ENCODE results near the gene SAMHD1. TPM values are rescaled to one million over a fixed set of nuclear protein-coding genes. Genes with fewer than 3 reads are reported as not detected.

Gene SAMHD1
- total RNA-seq, 1 donor from 2014 or later: 30.8 TPM

DNA sequence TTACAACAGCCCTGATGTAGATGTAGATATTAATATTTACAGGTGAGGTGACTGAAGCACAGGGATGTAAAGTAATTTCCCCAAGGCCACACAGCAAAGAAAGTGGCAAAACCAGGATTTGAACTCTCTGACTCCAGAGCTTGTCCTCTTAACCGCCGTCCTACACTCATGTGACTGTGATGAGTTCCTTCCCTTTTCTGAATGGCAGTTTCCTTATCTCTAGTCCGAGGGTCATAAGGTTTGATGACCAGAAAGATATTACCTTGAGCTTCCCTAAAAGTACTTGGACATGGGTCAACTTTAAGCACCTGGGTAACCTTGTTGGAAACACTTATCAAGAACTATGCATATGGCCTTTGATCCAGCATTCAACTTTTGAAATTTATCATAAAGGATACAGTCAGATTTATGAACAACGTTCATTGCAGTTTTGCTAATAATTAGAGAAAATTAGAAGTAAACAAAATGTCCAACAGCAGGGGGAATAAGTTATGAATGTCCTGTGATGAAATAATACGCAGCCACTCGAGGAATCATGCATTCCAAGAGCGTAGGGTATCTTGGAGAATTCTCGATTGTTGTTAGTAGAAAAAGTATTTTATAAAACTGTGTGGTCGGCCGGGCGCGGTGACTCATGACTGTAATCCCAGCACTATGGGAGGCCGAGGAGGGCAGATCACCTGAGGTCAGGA is 77.9 kb downstream of the SAMHD1 start:
- TF ChIP-seq, protein P1, sequence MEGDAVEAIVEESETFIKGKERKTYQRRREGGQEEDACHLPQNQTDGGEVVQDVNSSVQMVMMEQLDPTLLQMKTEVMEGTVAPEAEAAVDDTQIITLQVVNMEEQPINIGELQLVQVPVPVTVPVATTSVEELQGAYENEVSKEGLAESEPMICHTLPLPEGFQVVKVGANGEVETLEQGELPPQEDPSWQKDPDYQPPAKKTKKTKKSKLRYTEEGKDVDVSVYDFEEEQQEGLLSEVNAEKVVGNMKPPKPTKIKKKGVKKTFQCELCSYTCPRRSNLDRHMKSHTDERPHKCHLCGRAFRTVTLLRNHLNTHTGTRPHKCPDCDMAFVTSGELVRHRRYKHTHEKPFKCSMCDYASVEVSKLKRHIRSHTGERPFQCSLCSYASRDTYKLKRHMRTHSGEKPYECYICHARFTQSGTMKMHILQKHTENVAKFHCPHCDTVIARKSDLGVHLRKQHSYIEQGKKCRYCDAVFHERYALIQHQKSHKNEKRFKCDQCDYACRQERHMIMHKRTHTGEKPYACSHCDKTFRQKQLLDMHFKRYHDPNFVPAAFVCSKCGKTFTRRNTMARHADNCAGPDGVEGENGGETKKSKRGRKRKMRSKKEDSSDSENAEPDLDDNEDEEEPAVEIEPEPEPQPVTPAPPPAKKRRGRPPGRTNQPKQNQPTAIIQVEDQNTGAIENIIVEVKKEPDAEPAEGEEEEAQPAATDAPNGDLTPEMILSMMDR (IDR thresholded peaks at IDR 0.05; ENCODE audit: partially characterized antibody, unreplicated experiment): no peak
- DNase-seq: no peak
- Mint-ChIP-seq H3K4me1 (ENCODE audit: low read depth, unreplicated experiment) (no peaks in the 10 kb centered on the region), H3K4me3 (ENCODE audit: unreplicated experiment) (no peak overlapping the region), H3K36me3 (ENCODE audit: unreplicated experiment) (no peaks in the 10 kb centered on the region), H3K9me3 (ENCODE audit: unreplicated experiment) (no peaks in the 10 kb centered on the region), H3K27ac (ENCODE audit: unreplicated experiment) (no peak overlapping the region), H3K27me3 (ENCODE audit: unreplicated experiment) (no peaks in the 10 kb centered on the region)

DNA sequence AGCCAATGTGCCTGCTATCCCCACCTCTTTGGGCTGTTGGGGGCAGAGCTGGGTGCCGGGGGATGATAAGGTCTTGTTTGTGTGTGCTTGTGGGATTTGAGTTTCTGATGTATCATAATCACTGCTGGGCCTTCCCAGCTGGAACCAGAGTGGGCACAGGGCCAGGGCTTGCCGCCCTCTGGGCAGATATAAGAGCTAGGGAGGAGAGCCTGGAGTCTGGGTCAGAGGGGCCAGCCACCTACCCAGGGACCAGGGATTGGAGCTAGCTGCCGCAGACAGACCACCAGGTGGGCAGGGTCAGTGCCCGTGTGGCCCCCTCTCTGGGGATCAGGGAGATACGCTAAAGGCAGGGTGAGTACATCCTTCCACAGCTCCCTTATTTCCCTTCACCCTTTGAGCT is 78.7 kb downstream of the SAMHD1 start:
- no peak for DNase-seq
- H3K4me1 Mint-ChIP-seq (ENCODE audit: low read depth, unreplicated experiment): no peaks in the 10 kb centered on the region
- H3K27me3 Mint-ChIP-seq (ENCODE audit: unreplicated experiment): no peaks in the 10 kb centered on the region
- H3K9me3 Mint-ChIP-seq (ENCODE audit: unreplicated experiment): no peaks in the 10 kb centered on the region
- no peak overlapping the region for H3K27ac Mint-ChIP-seq (ENCODE audit: unreplicated experiment)
- no peaks in the 10 kb centered on the region for H3K36me3 Mint-ChIP-seq (ENCODE audit: unreplicated experiment)
- no peak overlapping the region for H3K4me3 Mint-ChIP-seq (ENCODE audit: unreplicated experiment)
- TF ChIP-seq, protein P1 (IDR thresholded peaks at IDR 0.05; ENCODE audit: partially characterized antibody, unreplicated experiment): no peak

DNA sequence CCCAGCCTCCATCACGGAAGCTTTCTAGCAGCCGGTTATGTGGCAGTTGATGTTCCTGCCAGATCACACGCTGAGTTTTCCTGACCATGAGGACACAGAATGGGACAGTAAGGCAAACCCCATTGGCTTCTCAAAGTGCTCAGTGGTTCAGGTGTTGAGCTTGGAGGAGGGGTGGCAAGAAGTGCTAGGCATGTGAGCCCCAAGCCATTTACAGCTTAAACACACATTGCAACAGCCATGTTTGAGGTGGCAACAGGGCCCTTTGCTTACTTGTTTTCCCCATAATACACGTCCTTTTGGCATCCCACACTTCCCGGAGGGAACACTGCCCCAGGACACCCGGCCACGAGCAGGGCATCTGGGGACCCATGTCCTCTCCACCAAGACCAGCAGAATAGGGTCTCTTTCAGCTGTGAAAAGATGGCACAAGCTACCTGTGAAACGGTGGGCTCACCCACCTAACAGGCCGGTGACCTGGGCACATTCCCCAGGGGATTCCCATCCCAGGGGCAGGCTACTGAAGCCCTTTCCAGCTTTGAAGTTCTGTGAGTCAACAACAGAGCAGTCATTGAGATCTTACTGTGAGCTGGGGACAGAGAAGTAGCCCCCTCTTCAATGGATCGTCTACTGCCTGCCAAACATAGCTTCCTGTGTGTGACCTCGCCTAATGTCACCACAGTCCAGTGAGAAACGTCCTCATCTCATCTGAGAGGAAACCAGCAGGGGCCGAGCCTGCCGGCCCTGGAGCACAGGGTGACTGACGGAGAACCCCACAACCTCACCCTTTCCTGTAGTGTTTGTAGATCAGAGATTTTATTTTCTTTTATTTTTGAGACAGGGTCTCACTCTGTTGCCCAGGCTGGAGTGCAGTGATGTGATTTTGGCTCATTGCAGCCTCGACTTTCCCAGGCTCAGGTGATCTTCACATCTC is 79.6 kb downstream of the SAMHD1 start:
- Mint-ChIP-seq H3K27ac (ENCODE audit: unreplicated experiment) (no peak overlapping the region), H3K4me1 (ENCODE audit: low read depth, unreplicated experiment) (no peaks in the 10 kb centered on the region)
- TF ChIP-seq, protein P1 (IDR thresholded peaks at IDR 0.05; ENCODE audit: partially characterized antibody, unreplicated experiment): no peak

DNA sequence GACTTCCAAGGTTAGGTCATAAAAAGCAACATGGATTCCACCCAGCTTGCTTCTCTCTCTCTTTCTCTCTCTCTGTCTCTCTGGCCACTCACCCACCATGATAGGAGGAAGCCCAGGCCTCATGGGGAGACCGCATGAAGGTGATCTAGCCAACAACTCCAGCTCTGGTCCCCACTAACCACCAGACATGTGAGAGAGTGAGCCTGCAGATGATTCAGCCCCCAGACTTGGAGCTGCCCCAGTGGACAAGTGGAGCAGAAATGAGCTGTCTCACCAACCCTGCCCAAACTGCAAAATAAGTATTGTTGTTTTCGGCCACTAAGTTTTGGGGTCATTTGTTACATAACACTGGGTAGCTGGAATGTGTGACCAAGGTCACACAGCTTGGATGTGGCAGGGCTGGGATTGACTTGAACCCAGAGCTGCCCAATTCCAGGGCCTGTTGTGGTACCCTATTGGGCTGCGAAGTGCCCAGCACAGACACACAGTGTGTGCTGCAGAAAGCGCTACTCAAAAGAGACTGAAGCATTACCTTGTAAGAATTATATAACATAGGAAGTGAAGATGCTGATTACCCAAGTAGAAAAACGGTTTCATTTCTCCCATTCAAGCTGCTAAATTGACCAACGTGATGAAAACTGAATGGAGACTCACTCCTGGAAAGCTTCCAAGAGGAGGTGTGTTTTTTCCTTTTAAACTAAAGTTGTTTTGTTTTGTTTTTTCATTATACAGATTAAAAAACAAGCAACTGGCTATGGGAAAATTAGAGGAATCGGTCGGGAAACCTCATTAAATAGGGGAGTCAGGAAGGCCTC is 84.6 kb downstream of the SAMHD1 start:
- no peak for DNase-seq
- H3K27ac Mint-ChIP-seq (ENCODE audit: unreplicated experiment): no peak overlapping the region
- H3K36me3 Mint-ChIP-seq (ENCODE audit: unreplicated experiment): no peaks in the 10 kb centered on the region
- H3K4me3 Mint-ChIP-seq (ENCODE audit: unreplicated experiment): no peak overlapping the region
- H3K4me1 Mint-ChIP-seq (ENCODE audit: low read depth, unreplicated experiment): no peaks in the 10 kb centered on the region
- peaks cover 4% of the 10 kb centered on the region for H3K9me3 Mint-ChIP-seq (ENCODE audit: unreplicated experiment)
- H3K27me3 Mint-ChIP-seq (ENCODE audit: unreplicated experiment): peaks cover 13% of the 10 kb centered on the region
- TF ChIP-seq, protein P1 (IDR thresholded peaks at IDR 0.05; ENCODE audit: partially characterized antibody, unreplicated experiment): no peak

More for the DNA sequence above, 79.6 kb downstream of the SAMHD1 start:
- no peak overlapping the region for H3K4me3 Mint-ChIP-seq (ENCODE audit: unreplicated experiment)
- H3K9me3 Mint-ChIP-seq (ENCODE audit: unreplicated experiment): no peaks in the 10 kb centered on the region
- no peak for DNase-seq
- no peaks in the 10 kb centered on the region for H3K36me3 Mint-ChIP-seq (ENCODE audit: unreplicated experiment)
- no peaks in the 10 kb centered on the region for H3K27me3 Mint-ChIP-seq (ENCODE audit: unreplicated experiment)
